Astrocyte of the spinal cord (primary cell): ENCODE results near the gene HDAC10.
"Not testable (repeated sequence)": the region's sequence is repeated elsewhere in the genome, so short reads cannot be mapped to it uniquely, and the experiment has no call there.

Source experiments
- DNase-seq: peaks from one replicate; pipeline ENCODE4 v3.0.0; 2011; ENCODE audit warnings: low read depth, low spot score
- H3K4me3 ChIP-seq: 2 replicates; pipeline ENCODE4 v1.5.1; 2011; ENCODE audit warnings: low read depth, mild to moderate bottlenecking, low read length, moderate library complexity
- in situ Hi-C: cut with HindIII; loops from 2 replicates; pipeline ENCODE4 v1.10.0; 2017; ENCODE audit warnings: low sequenced_read_pairs
- TF ChIP-seq, protein P1 (sequence below): IDR thresholded peaks from 2 replicates; pipeline ENCODE4 v1.5.1; 2012; ENCODE audit warnings: low read depth, mild to moderate bottlenecking, low read length, inconsistent platforms

HDAC10 gene

DNA sequence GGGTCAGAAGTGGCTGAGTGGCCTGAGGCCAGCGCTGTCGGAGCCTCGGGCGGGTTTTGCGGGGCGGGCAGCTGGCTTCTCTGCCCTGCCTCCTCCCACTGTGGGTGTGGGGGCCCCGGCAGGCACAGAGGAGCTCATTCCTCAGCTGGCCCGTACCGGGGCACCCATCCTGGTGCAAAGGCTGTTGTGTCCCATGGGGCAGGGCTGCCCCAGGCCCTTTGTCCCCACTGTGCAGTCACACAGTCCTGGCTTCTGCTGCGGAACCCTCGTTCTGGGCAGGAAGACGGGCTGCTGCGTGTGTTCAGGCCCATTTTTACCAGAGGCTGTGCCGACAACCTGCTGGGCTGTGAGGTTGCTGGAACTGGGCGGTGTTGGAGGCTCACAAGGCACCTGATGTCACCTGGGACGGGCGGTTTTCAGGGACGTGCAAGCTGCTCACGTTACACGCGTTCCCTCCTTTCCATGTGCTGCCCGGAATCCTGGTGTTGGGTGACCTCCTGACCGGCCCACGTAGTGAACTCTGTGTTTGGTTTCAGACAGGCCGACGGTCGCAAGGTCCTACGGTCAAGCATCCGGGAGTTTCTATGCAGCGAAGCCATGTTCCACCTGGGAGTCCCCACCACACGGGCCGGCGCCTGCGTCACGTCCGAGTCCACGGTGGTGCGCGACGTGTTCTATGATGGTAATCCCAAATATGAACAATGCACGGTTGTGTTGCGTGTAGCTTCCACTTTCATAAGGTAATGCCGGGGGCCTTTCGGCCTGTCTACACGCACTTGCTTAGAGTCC is 45.1 kb downstream of the HDAC10 start:
- DNase-seq: no peak
- TF ChIP-seq, protein P1, sequence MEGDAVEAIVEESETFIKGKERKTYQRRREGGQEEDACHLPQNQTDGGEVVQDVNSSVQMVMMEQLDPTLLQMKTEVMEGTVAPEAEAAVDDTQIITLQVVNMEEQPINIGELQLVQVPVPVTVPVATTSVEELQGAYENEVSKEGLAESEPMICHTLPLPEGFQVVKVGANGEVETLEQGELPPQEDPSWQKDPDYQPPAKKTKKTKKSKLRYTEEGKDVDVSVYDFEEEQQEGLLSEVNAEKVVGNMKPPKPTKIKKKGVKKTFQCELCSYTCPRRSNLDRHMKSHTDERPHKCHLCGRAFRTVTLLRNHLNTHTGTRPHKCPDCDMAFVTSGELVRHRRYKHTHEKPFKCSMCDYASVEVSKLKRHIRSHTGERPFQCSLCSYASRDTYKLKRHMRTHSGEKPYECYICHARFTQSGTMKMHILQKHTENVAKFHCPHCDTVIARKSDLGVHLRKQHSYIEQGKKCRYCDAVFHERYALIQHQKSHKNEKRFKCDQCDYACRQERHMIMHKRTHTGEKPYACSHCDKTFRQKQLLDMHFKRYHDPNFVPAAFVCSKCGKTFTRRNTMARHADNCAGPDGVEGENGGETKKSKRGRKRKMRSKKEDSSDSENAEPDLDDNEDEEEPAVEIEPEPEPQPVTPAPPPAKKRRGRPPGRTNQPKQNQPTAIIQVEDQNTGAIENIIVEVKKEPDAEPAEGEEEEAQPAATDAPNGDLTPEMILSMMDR: no peak
- in situ Hi-C loops: no loop called here
- no peak overlapping the region for H3K4me3 ChIP-seq

DNA sequence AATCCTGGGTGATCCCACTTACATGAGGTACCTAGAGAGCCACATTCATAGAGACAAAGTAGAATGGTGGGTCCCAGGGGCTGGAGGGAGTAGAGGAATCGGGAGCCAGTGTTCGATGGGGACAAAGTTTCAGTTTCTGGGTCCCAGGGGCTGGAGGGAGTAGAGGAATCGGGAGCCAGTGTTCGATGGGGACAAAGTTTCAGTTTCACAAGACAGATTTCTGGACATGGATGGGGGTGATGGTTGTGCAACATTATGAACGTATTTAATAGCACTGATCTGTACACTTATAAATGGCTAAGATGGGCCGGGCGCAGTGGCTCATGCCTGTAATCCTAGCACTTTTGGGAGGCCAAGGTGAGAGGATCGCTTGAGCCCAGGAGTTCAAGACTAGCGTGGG is 46.1 kb downstream of the HDAC10 start:
- in situ Hi-C loops, H3K4me3 ChIP-seq, DNase-seq: not testable (repeated sequence)

DNA sequence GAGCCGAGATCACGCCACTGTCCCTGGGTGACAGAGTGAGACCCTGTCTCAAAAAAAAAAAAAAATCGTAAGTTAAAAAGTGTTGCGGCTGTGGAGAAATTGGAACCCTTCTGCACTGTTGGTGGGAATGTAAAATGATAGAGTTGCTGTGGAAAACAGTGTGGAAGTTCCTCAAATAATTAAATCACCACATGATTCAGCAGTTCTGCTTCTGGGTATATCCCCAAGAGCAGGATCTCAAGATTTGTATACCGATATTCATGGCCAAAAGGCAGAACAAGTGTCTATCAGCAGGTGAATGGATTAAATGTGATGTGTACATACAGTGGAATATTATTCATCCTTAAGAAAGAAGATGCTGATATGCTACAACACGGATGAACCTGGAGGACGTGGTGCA is 46.5 kb downstream of the HDAC10 start:
- in situ Hi-C loops: no loop called here
- TF ChIP-seq, protein P1: no peak
- DNase-seq: no peak
- H3K4me3 ChIP-seq: no peak overlapping the region

DNA sequence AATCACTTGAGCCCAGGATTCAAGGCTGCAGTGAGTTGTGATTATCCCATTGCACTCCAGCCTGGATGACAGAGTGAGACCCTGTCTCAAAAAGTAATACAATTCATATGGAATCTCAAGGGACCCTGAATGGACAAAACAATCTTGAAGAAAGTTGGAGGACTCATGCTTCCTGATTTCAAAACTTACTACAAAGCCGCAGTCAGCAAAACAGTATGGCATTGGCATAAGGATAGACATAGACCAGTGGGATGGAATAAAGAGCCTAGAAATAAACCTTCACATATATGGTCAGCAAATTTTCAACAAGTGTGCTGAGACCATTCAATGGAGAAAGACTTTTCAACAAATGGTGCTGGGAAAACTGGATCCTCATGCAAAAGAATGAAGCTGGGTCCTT is 47.8 kb downstream of the HDAC10 start:
- TF ChIP-seq, protein P1: no peak
- H3K4me3 ChIP-seq: no peak overlapping the region
- in situ Hi-C loops: no loop called here
- DNase-seq: no peak

DNA sequence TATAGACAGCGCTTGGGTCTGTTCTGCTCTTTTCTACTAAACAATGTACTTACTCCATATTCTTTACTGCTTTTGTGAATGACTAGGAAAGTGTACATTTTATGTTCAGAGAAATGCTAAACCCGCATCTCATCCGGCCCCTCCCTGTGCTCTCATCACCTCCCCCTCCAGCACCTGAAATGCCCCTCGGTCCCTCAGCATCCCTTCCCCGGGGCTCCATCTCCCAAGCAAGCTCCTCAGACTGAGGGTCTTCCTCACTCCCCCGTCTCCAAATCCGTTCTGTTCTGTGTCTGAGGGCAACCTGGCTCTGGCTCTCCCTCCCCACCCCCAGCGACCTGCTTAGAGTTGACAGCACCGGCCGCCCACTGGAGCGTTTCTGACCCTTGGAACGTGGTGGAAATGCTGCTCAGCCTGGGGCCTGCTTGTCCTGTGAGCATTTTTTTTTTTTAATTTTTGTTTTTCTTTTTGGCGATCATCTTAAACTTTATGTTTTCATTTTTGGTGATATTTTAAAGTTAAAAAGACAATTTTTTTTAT is 48.9 kb downstream of the HDAC10 start:
- peak overlapping the region; percentile 64 for H3K4me3 ChIP-seq
- TF ChIP-seq, protein P1: no peak
- in situ Hi-C loops: no loop called here
- no peak for DNase-seq

DNA sequence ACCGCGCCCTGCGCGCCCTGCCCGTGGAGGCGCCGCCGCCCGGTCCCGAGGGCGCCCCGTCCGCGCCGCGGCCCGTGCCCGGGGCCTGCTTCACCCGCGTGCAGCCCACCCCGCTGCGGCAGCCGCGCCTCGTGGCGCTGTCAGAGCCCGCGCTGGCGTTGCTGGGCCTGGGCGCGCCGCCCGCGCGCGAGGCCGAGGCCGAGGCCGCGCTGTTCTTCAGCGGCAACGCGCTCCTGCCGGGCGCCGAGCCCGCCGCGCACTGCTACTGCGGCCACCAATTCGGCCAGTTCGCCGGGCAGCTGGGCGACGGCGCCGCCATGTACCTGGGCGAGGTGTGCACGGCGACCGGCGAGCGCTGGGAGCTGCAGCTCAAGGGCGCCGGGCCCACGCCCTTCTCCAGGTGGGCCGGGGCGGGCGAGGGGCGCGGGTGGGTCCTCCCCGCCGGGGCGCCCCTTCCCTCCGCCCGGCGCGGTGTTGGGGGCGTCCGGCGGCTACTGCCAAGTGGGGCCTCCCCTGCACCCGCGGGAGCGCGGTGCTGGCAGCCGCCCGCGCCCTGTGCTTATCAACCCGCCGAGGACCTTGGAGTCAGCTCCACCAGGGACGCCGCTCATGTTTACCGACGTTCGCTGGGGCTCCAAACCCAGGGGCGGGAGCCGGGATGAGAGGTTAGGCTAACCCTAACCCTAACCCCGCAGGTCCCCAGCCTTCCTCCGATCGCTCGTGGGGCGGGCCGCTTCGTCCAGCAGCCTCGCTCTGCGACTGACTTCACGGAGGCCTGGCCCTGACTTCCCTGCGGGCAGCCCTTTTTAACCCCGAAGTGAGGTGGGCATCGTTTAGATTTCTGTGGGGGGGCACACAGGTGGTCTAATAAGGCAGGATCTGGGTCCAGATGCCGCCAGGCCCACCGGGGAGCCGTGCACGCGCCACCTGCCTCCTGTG is 49.6 kb downstream of the HDAC10 start:
- TF ChIP-seq, protein P1: peak; percentile 5
- no peak for DNase-seq
- peak overlapping the region; percentile 64 for H3K4me3 ChIP-seq
- in situ Hi-C loops: no loop called here
